GM23248 (cell line): ENCODE results near the gene PRSS3. TPM values are rescaled to one million over a fixed set of nuclear protein-coding genes. Genes with fewer than 3 reads are reported as not detected.
A peak's percentile ranks its signal among the peaks of the same experiment; 100 is the strongest.
"Not testable (repeated sequence)": the region's sequence is repeated elsewhere in the genome, so short reads cannot be mapped to it uniquely, and the experiment has no call there.

Source experiments
- DNase-seq: peaks from one replicate; pipeline ENCODE4 v3.0.0-alpha.2; 2015
- H2AFZ ChIP-seq: fragments of 200-600 bp; sonication (generic); 2 replicates; pipeline ENCODE4 v1.6.1; 2016; ENCODE audit warnings: antibody characterized with exemption
- H3F3A ChIP-seq: fragments of 200-600 bp; sonication (generic); 2 replicates; pipeline ENCODE4 v1.6.1; 2016; ENCODE audit warnings: mild to moderate bottlenecking, antibody characterized with exemption, mixed run types; ENCODE audit not compliant: insufficient read depth
- H3K27ac ChIP-seq: fragments of 200-600 bp; sonication (generic); 2 replicates; pipeline ENCODE4 v1.5.1; 2016; ENCODE audit warnings: mild to moderate bottlenecking
- H3K27me3 ChIP-seq: fragments of 200-600 bp; sonication (generic); replicated peaks from 2 replicates; pipeline ENCODE4 v1.6.1; 2016; ENCODE audit warnings: mild to moderate bottlenecking; ENCODE audit not compliant: insufficient read depth
- H3K36me3 ChIP-seq: fragments of 200-600 bp; sonication (generic); 2 replicates; pipeline ENCODE4 v1.6.1; 2016; ENCODE audit warnings: low read depth, mild to moderate bottlenecking
- H3K4me1 ChIP-seq: fragments of 200-600 bp; sonication (generic); 2 replicates; pipeline ENCODE4 v1.6.1; 2016; ENCODE audit warnings: mild to moderate bottlenecking; ENCODE audit not compliant: insufficient read depth
- H3K4me2 ChIP-seq: fragments of 200-600 bp; sonication (generic); one replicate; pipeline ENCODE4 v1.6.1; 2016; ENCODE audit warnings: mild to moderate bottlenecking; ENCODE audit not compliant: unreplicated experiment
- H3K4me3 ChIP-seq: fragments of 200-600 bp; sonication (generic); 2 replicates; pipeline ENCODE4 v1.5.1; 2016; ENCODE audit warnings: mild to moderate bottlenecking
- H3K79me2 ChIP-seq: fragments of 200-600 bp; sonication (generic); 2 replicates; pipeline ENCODE4 v1.6.1; 2016; ENCODE audit warnings: mild to moderate bottlenecking; ENCODE audit not compliant: insufficient read depth
- H3K9ac ChIP-seq: fragments of 200-600 bp; sonication (generic); 2 replicates; pipeline ENCODE4 v1.6.1; 2016; ENCODE audit warnings: mild to moderate bottlenecking
- H3K9me2 ChIP-seq: fragments of 200-600 bp; sonication (generic); 2 replicates; pipeline ENCODE4 v1.6.1; 2016; ENCODE audit warnings: mixed run types, mild to moderate bottlenecking, moderate library complexity; ENCODE audit not compliant: insufficient read depth
- H3K9me3 ChIP-seq: fragments of 200-600 bp; sonication (generic); one replicate; pipeline ENCODE4 v1.6.1; 2017; ENCODE audit warnings: low read depth
- H4K20me1 ChIP-seq: fragments of 200-600 bp; sonication (generic); 2 replicates; pipeline ENCODE4 v1.6.0; 2016; ENCODE audit not compliant: insufficient read depth
- EZH2 ChIP-seq: fragments of 200-600 bp; sonication (generic); IDR thresholded peaks from 2 replicates; pipeline ENCODE4 v1.6.1; 2018; ENCODE audit warnings: antibody characterized with exemption, mild to moderate bottlenecking; ENCODE audit not compliant: insufficient read depth, poor library complexity, severe bottlenecking
- EZH2phosphoT487 ChIP-seq: fragments of 200-600 bp; sonication (generic); IDR thresholded peaks from 2 replicates; pipeline ENCODE4 v1.6.1; 2018; ENCODE audit warnings: antibody characterized with exemption, moderate library complexity, mild to moderate bottlenecking, low read depth; ENCODE audit not compliant: insufficient read depth
- WGBS, 2 experiments: methylation state at CpG; one replicate each; pipeline ENCODE4 v1.1.6; 2015 to 2017; ENCODE audit warnings: low lambda C conversion rate in 2 of 2, low coverage in 1 of 2; ENCODE audit errors: missing lambda C conversion rate in 2 of 2; 5-methylcytosine and 5-hydroxymethylcytosine counted together
- in situ Hi-C: fragments of 300-500 bp; cut with MboI; formaldehyde crosslinking; loops from 2 replicates; pipeline ENCODE4 v1.15.0; 2020
- polyA plus RNA-seq: library from polyadenylated mRNA; unstranded; fragments of >200 nt; fragmentation: Nextera tagmentation; extraction: Ambion mirVana; gene quantifications from 2 replicates; pipeline ENCODE4 v1.2.1, GENCODE V29; 2016
- small RNA-seq: library from RNA; depleted of rRNA; stranded (forward); fragments of <200 nt; gene quantifications from one replicate; pipeline ENCODE3, GENCODE V24; 2014; ENCODE audit warnings: low read depth, low replicate concordance
- total RNA-seq: library from RNA; depleted of rRNA; stranded (reverse); fragments of >200 nt; shearing (Covaris generic); gene quantifications from 2 replicates; pipeline ENCODE4 v1.2.3, GENCODE V29; 2014; rRNA removed

PRSS3 gene
- total and polyA plus RNA-seq, 2 experiments from 2014 or later: 15.1 to 48.2 TPM

- Histone ChIP-seq H3K9ac (no peak overlapping the region), H2AFZ (no peak overlapping the region), H3K27me3 (no peaks in the 10 kb centered on the region), H3K4me2 (no peak overlapping the region), H3K4me1 (peaks cover 32% of the 10 kb centered on the region), H3K27ac (no peak overlapping the region), H3K36me3 (no peaks in the 10 kb centered on the region), H3K9me3 (no peaks in the 10 kb centered on the region), H4K20me1 (peaks cover 21% of the 10 kb centered on the region), H3F3A (no peaks in the 10 kb centered on the region; the same call in 1 of the 2 replicates), H3K79me2 (peaks cover 100% of the 10 kb centered on the region), H3K4me3 (no peak overlapping the region), H3K9me2 (no peaks in the 10 kb centered on the region)
- in situ Hi-C loops: no loop called here
- 95 to 98% methylated on average over 5 of the region's 5 CpGs for WGBS, 2 experiments
- TF ChIP-seq EZH2 (no peak), EZH2phosphoT487 (no peak)
- DNase-seq: no peak
These were observed 48.1 kb downstream of the PRSS3 start for GRCh38 chr9:33843312-33843961.

GRCh38 chr9:33846231-33846630 lies 50.9 kb downstream of the PRSS3 start:
- Histone ChIP-seq H3K27me3 (no peaks in the 10 kb centered on the region), H3K36me3 (no peaks in the 10 kb centered on the region), H2AFZ (no peak overlapping the region), H3K4me3 (no peak overlapping the region), H3K79me2 (peaks cover 100% of the 10 kb centered on the region), H3K4me2 (no peak overlapping the region), H3K9me3 (no peaks in the 10 kb centered on the region), H3F3A (peaks cover 6% of the 10 kb centered on the region; the same call in 1 of the 2 replicates), H3K9me2 (no peaks in the 10 kb centered on the region), H3K9ac (no peak overlapping the region), H3K27ac (0 out of 2 replicates have a peak overlapping the region, but pooled peaks have one; percentile 3), H3K4me1 (peaks cover 22% of the 10 kb centered on the region), H4K20me1 (peaks cover 33% of the 10 kb centered on the region)
- DNase-seq: no peak
- in situ Hi-C loops: no loop called here
- WGBS, 2 experiments: 68 to 74% methylated on average over 4 of the region's 4 CpGs
- TF ChIP-seq EZH2phosphoT487 (no peak), EZH2 (no peak)

- H3K9me3 ChIP-seq, in situ Hi-C loops, H3K4me3 ChIP-seq, H3K27me3 ChIP-seq, H3K9ac ChIP-seq, H2AFZ ChIP-seq, H3K36me3 ChIP-seq, H3K4me2 ChIP-seq, DNase-seq, H3F3A ChIP-seq, H3K27ac ChIP-seq, H3K9me2 ChIP-seq: not testable (repeated sequence)
- Histone ChIP-seq H3K4me1 (peaks cover 25% of the 10 kb centered on the region), H4K20me1 (peaks cover 29% of the 10 kb centered on the region), H3K79me2 (peaks cover 100% of the 10 kb centered on the region)
- WGBS, 2 experiments: 65 to 68% methylated on average over 3 of the region's 3 CpGs
These were observed 52.5 kb downstream of the PRSS3 start for GRCh38 chr9:33847894-33848205.

Small RNAs within 50 kb of the gene (small RNA-seq; reads per million reads assigned to genes)
- gene RF00019: not detected

Other genes with a start within 250 kb of the PRSS3 start
- gene UBE2R2, start 21.6 kb downstream of the PRSS3 start, total RNA-seq: 15.9 and 18.9 TPM in 2 replicates
- 16.0 and 18.1 TPM in 2 replicates for gene UBE2R2, start 21.6 kb downstream of the PRSS3 start, polyA plus RNA-seq